D721Med (cell line): ENCODE data around the gene KRTAP10-7.

Source experiments
- DNase-seq: peaks from one replicate; pipeline ENCODE4 v3.0.0; 2011; ENCODE audit warnings: low spot score; ENCODE audit not compliant: insufficient read length
- FAIRE-seq: peaks from 2 replicates; lab custom pipeline; 2011; peaks lifted over from hg19 to GRCh38; lab: Jason Lieb, UNC
- CTCF ChIP-seq: IDR thresholded peaks from 2 replicates; pipeline ENCODE4 v1.5.1; 2012; ENCODE audit warnings: mild to moderate bottlenecking, control low read depth; ENCODE audit not compliant: insufficient read depth; ENCODE audit errors: missing control alignments

KRTAP10-7 gene

GRCh38 chr21:44647222-44647552 lies 46.8 kb downstream of the KRTAP10-7 start:
- no peak for TF ChIP-seq CTCF
- no peak for DNase-seq
- FAIRE-seq, result no peak

GRCh38 chr21:44648557-44649311 lies 48.3 kb downstream of the KRTAP10-7 start:
- no peak for TF ChIP-seq CTCF
- DNase-seq, result no peak
- no peak for FAIRE-seq

- TF ChIP-seq CTCF, result no peak
- FAIRE-seq (no peak), DNase-seq (no peak)
These were observed 49.2 kb downstream of the KRTAP10-7 start for GRCh38 chr21:44649521-44650100.

- TF ChIP-seq CTCF, result no peak
- no peak for FAIRE-seq
These were observed 50.0 kb downstream of the KRTAP10-7 start for GRCh38 chr21:44650265-44650972.

GRCh38 chr21:44650973-44651675 lies 50.7 kb downstream of the KRTAP10-7 start:
- FAIRE-seq (no peak), DNase-seq (no peak)
- TF ChIP-seq CTCF, result no peak

More at GRCh38 chr21:44650265-44650972, 50.0 kb downstream of the KRTAP10-7 start:
- no peak for DNase-seq
